Astrocyte of the hippocampus (primary cell): ENCODE data around the gene WWTR1.

Experiments
- DNase-seq: peaks from one replicate; pipeline ENCODE4 v3.0.0; 2011; ENCODE audit warnings: low read depth, low spot score

Gene WWTR1

GRCh38 chr3:149567381-149567780 is 90.4 kb downstream of the WWTR1 start:
- no peak for DNase-seq

- DNase-seq, result peak; percentile 54
These were observed 91.4 kb downstream of the WWTR1 start for GRCh38 chr3:149566292-149566975.

GRCh38 chr3:149564079-149564478 is 93.7 kb downstream of the WWTR1 start:
- peak; percentile 42 for DNase-seq

GRCh38 chr3:149563114-149563513 is 94.7 kb downstream of the WWTR1 start:
- DNase-seq, result no peak

GRCh38 chr3:149560617-149561016 is 97.2 kb downstream of the WWTR1 start:
- DNase-seq, result no peak

- no peak for DNase-seq
These were observed 97.8 kb downstream of the WWTR1 start for GRCh38 chr3:149560001-149560400.

- no peak for DNase-seq
These were observed 98.3 kb downstream of the WWTR1 start for GRCh38 chr3:149559525-149559924.

- DNase-seq, result peak; percentile 78
These were observed 101.9 kb downstream of the WWTR1 start for GRCh38 chr3:149555927-149556326.

GRCh38 chr3:149554826-149555225 is 103.0 kb downstream of the WWTR1 start:
- peak; percentile 62 for DNase-seq

- DNase-seq, result peak; percentile 89
These were observed 103.9 kb downstream of the WWTR1 start for GRCh38 chr3:149553781-149554451.

GRCh38 chr3:149552700-149553099 is 105.1 kb downstream of the WWTR1 start:
- no peak for DNase-seq

- no peak for DNase-seq
These were observed 106.3 kb downstream of the WWTR1 start for GRCh38 chr3:149551500-149551899.

- DNase-seq, result peak; percentile 55
These were observed 109.2 kb downstream of the WWTR1 start for GRCh38 chr3:149548669-149549065.

GRCh38 chr3:149547954-149548668 is 109.7 kb downstream of the WWTR1 start:
- DNase-seq, result peak; percentile 92

- peak; percentile 89 for DNase-seq
These were observed 110.4 kb downstream of the WWTR1 start for GRCh38 chr3:149547413-149547812.

- no peak for DNase-seq
These were observed 112.8 kb downstream of the WWTR1 start for GRCh38 chr3:149545049-149545448.

GRCh38 chr3:149542375-149543312 is 115.2 kb downstream of the WWTR1 start:
- peak; percentile 83 for DNase-seq

GRCh38 chr3:149541091-149541491 is 116.7 kb downstream of the WWTR1 start:
- DNase-seq, result peak; percentile 56

GRCh38 chr3:149538371-149538770 is 119.5 kb downstream of the WWTR1 start:
- DNase-seq, result no peak

GRCh38 chr3:149536429-149536828 is 121.4 kb downstream of the WWTR1 start:
- DNase-seq, result peak; percentile 91

- no peak for DNase-seq
These were observed 122.5 kb downstream of the WWTR1 start for GRCh38 chr3:149535333-149535685.
